HG03457 (cell line): ENCODE measurements around the gene MT1HL1.
"Not testable (repeated sequence)": the region's sequence is repeated elsewhere in the genome, so short reads cannot be mapped to it uniquely, and the experiment has no call there.

Experiments
- ATAC-seq: cut with Tn5 transposase; IDR thresholded peaks from one replicate; pipeline ENCODE4 v1.9.1; 2021; ENCODE audit warnings: moderate number of reproducible peaks; ENCODE audit not compliant: unreplicated experiment

Gene MT1HL1

DNA sequence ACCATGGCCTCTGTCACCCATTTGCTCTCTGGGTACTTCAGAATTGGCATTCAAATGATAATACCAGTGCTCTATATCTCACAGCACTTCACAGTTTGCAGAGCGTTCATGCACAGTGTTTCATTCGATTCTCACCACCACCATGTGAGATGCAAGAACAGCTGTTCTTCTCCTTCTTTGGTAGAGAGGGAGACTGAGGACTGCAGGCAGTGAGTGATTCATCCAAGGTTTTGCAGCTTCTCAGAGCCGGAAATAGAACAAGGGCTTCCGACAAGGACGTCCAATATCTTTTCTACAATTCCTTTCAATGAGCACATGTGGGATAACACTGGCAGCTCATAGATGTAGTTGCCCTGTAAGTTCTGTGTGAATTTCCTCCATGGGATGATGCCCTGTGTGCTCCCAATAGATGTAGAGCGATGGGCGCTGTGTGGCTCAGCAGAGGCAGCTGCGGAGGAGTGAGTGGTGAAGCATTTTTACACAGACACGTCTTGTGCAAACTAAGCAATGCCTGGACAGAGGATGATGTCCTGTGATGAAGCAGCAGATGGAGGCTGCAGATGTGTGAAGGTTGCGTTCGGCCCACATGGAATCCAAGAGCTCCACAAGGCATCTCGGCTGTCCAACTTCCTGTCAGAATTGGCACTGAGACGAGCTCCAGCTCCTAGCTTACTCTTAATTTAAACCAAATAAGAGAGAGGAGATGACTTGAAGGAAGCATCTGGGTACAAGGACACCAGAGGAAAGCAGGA is 24.9 kb downstream of the MT1HL1 start:
- no peak for ATAC-seq

DNA sequence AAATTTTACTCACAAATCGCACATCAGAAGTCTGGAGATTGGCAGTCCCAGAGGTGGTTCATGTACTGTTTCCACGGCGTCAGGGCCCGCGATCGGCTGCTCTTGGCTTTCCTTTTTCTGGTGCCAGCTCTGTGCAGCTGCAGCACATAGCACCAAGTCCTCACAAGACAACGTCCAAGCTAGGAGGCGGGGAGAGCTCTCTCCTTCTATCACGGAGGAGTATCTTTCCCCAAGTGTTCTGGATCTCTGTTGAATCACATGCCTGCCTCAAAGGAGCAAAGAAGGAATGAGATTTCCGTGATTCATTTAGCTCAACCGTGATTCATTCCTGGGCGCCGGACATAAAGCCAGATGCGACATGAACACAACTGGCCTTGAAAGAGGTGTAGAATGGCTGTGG is 25.5 kb downstream of the MT1HL1 start:
- no peak for ATAC-seq

DNA sequence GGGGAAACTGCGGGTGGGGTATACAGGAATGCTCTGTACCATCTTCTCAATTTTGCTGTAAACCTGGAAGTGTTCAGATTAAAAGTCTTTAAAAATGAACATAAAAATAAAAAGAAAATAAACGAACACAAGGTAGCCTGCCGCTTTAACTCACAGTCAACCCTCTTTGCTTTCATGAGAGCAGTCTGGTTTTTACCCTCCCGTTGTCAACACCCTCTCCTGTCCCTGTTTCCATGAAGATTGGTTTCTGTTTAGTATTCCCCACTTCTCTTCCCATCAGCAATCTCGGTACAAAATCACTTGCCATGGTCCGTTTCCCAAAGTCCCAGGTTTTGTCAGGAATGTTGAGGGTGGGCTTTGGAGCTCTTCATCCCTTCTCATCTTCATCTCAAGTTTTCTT is 28.8 kb downstream of the MT1HL1 start:
- ATAC-seq: no peak

DNA sequence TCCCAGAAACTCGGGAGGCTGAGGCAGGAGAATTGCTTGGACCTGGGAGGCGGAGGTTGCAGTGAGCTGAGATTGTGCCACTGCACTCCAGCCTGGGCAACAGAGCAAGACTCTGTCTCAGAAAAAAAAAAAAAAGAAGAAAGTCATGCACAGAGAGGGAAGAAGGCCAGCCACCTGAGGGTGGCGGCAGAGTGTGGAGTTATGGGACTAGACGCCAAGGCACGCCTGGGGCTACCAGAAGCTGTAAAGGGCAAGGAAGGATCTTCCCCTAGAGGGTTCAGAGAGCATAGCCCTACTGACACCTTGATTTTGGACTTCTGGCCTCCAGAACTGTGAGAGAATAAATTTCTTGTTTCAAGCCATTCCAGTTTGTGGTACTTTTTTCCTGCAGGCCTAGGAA is 30.2 kb downstream of the MT1HL1 start:
- not testable (repeated sequence) for ATAC-seq

DNA sequence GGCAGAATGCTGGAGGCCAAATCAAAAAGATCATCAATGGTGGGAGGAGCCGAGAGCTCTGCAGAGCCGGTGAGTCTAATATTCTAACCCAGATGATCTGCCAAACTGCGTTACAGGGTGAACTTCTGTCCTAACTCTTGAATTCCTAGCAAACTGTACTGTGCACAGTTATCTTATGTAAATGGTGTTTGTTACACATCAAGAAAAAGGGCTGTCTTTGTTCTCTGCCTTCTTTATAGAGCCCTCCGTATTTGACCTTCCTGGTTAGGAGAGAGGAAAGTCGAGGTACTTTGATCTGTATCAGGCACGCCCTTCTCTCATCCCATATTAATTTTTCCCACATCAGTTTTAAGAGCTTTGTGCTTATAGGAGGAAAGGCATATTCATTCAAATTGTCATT is 37.6 kb downstream of the MT1HL1 start:
- no peak for ATAC-seq

DNA sequence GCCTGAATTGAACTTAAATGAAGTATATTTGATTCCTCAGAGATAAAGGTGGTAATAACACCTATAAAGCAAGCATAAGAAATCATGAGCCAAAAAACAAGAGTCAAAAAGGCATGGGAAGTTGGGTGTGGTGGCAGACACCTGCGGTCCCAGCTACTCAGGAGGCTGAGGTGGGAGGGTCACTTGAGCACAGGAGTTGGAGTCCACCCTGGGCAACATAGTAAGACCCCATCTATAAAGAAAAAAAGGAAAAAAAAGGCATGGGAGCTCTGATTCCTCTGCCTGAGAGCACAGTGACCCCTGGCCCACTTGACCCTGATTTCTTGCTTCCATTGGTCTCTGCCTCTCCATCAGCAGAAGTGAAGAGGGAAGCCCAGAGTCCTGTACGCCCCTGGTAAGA is 40.3 kb downstream of the MT1HL1 start:
- no peak for ATAC-seq

DNA sequence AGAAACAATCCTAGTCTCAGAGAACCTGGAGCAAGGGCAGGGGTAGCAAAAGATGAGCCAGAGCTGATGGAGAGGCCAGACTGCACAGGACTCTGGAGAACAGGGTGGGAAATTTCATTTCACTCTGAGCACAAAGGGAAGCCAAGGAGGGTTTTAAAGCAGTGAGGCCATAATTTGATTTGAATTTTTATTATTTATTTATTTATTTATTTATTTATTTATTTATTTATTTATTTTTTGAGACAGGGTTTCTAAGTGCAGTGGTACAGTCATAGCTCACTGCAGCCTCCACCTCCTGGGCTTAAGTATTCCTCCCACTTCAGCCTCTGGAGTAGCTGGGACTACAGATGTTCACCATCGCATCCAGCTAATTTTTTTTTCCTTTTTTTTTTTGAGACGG is 45.1 kb downstream of the MT1HL1 start:
- ATAC-seq: no peak

DNA sequence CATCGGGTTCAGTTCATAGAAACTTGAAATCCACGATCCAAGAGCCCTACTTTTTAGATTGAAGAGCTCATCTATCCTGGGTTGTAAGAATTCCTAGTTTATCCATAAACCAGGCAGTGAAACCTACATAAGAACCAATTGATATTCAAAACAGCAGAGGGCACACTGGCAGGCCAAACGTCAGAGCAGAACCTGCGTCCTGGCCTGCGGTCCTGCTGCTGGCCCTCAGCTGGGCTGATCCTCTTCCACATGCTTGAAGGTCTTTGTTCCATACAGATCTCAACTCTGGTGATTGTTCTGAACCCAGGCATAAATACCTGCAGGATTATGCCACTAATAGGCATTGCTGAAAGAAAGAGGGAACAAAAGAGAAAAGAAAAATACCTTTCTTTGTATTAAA is 47.0 kb downstream of the MT1HL1 start:
- ATAC-seq: no peak
